Kidney epithelial cell (primary cell): ENCODE results near the gene PYGL. TPM values are rescaled to one million over a fixed set of nuclear protein-coding genes. Genes with fewer than 3 reads are reported as not detected.
A peak's percentile ranks its signal among the peaks of the same experiment; 100 is the strongest.
"Not testable (repeated sequence)": the region's sequence is repeated elsewhere in the genome, so short reads cannot be mapped to it uniquely, and the experiment has no call there.

Source experiments
- DNase-seq: peaks from one replicate; pipeline ENCODE4 v3.0.0-alpha.2; 2010; ENCODE audit warnings: low read depth
- H3K27me3 ChIP-seq: 2 replicates; pipeline ENCODE4 v1.6.0; 2011; ENCODE audit warnings: low read length; ENCODE audit not compliant: control insufficient read depth, insufficient read depth
- H3K36me3 ChIP-seq: 2 replicates; pipeline ENCODE4 v1.5.1; 2011; ENCODE audit warnings: low read length; ENCODE audit not compliant: control insufficient read depth, insufficient read depth
- H3K4me3 ChIP-seq: 2 replicates; pipeline ENCODE4 v1.5.1; 2011; ENCODE audit warnings: low read depth, mild to moderate bottlenecking, control low read depth, low read length
- CTCF ChIP-seq: IDR thresholded peaks from 2 replicates; pipeline ENCODE4 v1.5.1; 2011; ENCODE audit warnings: mild to moderate bottlenecking, moderate library complexity, low read length, control low read depth, inconsistent platforms; ENCODE audit not compliant: insufficient read depth, poor library complexity, severe bottlenecking
- total RNA-seq: library from RNA; depleted of rRNA; stranded (reverse); fragments of >200 nt; gene quantifications from 2 replicates; pipeline ENCODE4 v1.2.3, GENCODE V29; 2015

The PYGL gene
- total RNA-seq, 1 donor from 2014 or later: 41.1 TPM

- TF ChIP-seq CTCF: no peak
- DNase-seq: no peak
These were observed 13.0 kb upstream of the PYGL start for GRCh38 chr14:50957296-50957695.

GRCh38 chr14:50956421-50956820, 12.1 kb upstream of the PYGL start:
- H3K27me3 ChIP-seq, DNase-seq, H3K4me3 ChIP-seq, H3K36me3 ChIP-seq: not testable (repeated sequence)

More at GRCh38 chr14:50957296-50957695, 13.0 kb upstream of the PYGL start:
- Histone ChIP-seq H3K4me3 (no peak overlapping the region), H3K27me3 (no peaks in the 10 kb centered on the region), H3K36me3 (no peaks in the 10 kb centered on the region)

GRCh38 chr14:50955373-50956043, 11.2 kb upstream of the PYGL start:
- no peaks in the 10 kb centered on the region for H3K27me3 ChIP-seq
- peak; percentile 47 for TF ChIP-seq CTCF
- H3K4me3 ChIP-seq: no peak overlapping the region
- H3K36me3 ChIP-seq: no peaks in the 10 kb centered on the region
- DNase-seq: peak; percentile 91

GRCh38 chr14:50954811-50955372, 10.6 kb upstream of the PYGL start:
- no peak for DNase-seq

GRCh38 chr14:50953502-50953901, 9.2 kb upstream of the PYGL start:
- no peaks in the 10 kb centered on the region for H3K27me3 ChIP-seq
- H3K36me3 ChIP-seq: no peaks in the 10 kb centered on the region
- H3K4me3 ChIP-seq: no peak overlapping the region
- no peak for TF ChIP-seq CTCF
- no peak for DNase-seq

More at GRCh38 chr14:50954811-50955372, 10.6 kb upstream of the PYGL start:
- Histone ChIP-seq H3K36me3 (no peaks in the 10 kb centered on the region), H3K4me3 (no peak overlapping the region), H3K27me3 (no peaks in the 10 kb centered on the region)
- TF ChIP-seq CTCF: peak; percentile 66

- Histone ChIP-seq H3K36me3 (no peaks in the 10 kb centered on the region), H3K4me3 (no peak overlapping the region), H3K27me3 (no peaks in the 10 kb centered on the region)
- TF ChIP-seq CTCF: no peak
- DNase-seq: no peak
These were observed 6.7 kb upstream of the PYGL start for GRCh38 chr14:50951032-50951431.
